SK-N-MC (cell line): Measurements from ENCODE around the gene PTK7.

ENCODE experiments used
- EZH2 ChIP-seq: fragments of 200-600 bp; sonication (generic); IDR thresholded peaks from one replicate; pipeline ENCODE4 v1.6.1; 2017; ENCODE audit warnings: antibody characterized with exemption
- FOXP2 ChIP-seq: optimal IDR thresholded peaks from 2 replicates; pipeline ENCODE3; 2011; ENCODE audit warnings: mild to moderate bottlenecking, moderate library complexity; ENCODE audit not compliant: insufficient read depth; ENCODE audit errors: extremely low read length, control extremely low read depth
- POLR2AphosphoS5 ChIP-seq: IDR thresholded peaks from 2 replicates; pipeline ENCODE4 v1.6.1; 2012; ENCODE audit warnings: mild to moderate bottlenecking, low read depth, low read length, borderline replicate concordance

- TF ChIP-seq EZH2 (no peak), FOXP2 (no peak), POLR2AphosphoS5 (no peak)
These were observed 46.0 kb downstream of the PTK7 start for GRCh38 chr6:43122146-43122545.
